Astrocyte of the spinal cord (primary cell): Measurements from ENCODE around the gene ARHGEF19.
"Not testable (repeated sequence)": the region's sequence is repeated elsewhere in the genome, so short reads cannot be mapped to it uniquely, and the experiment has no call there.

ENCODE experiments used
- DNase-seq: peaks from one replicate; pipeline ENCODE4 v3.0.0; 2011; ENCODE audit warnings: low read depth, low spot score
- H3K4me3 ChIP-seq: 2 replicates; pipeline ENCODE4 v1.5.1; 2011; ENCODE audit warnings: low read depth, mild to moderate bottlenecking, low read length, moderate library complexity
- in situ Hi-C: cut with HindIII; loops from 2 replicates; pipeline ENCODE4 v1.10.0; 2017; ENCODE audit warnings: low sequenced_read_pairs
- TF ChIP-seq, protein P1 (sequence below): IDR thresholded peaks from 2 replicates; pipeline ENCODE4 v1.5.1; 2012; ENCODE audit warnings: low read depth, mild to moderate bottlenecking, low read length, inconsistent platforms

ARHGEF19 gene

DNA sequence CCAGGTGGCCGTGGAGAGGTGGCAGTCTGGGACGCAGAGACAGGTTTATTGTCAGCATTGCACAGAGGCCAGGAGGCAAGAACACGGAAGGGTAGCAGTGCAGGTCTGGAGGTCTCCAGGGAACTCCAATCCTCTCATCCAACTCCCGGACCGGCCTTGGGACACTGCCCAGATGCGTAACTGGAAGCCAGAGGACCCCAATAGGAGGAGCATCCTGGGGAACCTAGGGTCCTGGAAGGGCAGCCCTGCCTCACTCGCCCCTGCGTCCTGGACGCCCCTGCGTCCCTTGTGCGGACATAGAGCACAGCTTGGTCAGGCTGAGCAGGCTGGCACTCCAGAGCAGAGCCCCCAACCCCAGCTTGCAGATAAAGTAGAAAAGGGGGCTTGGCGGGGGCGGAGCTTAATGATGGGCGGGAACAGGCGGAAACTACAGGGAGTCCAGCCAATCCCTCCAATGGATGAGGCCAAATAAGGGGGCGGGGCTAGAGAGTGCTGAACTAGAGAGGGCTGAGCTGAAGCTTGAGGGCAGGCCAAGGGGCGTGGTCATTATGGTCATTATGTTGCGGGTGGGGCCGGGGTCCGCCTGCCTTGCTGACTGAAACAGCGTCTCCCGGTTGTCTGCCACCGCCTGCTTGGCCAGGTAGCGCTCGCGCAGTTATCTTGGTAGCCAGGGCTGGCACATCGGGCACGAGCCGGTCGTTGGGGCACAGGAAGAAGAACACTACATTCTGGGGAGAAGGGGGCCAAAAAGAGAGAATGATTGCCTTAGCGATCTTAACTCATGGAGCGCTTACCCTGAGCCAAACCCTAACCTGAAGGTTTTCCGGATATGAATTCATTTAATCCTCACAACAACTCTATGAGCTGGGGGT is 3.7 kb upstream of the ARHGEF19 start:
- peak; percentile 88 for DNase-seq
- H3K4me3 ChIP-seq = peak overlapping the region; percentile 50
- TF ChIP-seq, protein P1, sequence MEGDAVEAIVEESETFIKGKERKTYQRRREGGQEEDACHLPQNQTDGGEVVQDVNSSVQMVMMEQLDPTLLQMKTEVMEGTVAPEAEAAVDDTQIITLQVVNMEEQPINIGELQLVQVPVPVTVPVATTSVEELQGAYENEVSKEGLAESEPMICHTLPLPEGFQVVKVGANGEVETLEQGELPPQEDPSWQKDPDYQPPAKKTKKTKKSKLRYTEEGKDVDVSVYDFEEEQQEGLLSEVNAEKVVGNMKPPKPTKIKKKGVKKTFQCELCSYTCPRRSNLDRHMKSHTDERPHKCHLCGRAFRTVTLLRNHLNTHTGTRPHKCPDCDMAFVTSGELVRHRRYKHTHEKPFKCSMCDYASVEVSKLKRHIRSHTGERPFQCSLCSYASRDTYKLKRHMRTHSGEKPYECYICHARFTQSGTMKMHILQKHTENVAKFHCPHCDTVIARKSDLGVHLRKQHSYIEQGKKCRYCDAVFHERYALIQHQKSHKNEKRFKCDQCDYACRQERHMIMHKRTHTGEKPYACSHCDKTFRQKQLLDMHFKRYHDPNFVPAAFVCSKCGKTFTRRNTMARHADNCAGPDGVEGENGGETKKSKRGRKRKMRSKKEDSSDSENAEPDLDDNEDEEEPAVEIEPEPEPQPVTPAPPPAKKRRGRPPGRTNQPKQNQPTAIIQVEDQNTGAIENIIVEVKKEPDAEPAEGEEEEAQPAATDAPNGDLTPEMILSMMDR = no peak
- in situ Hi-C loops = no loop called here

- H3K4me3 ChIP-seq, DNase-seq, in situ Hi-C loops: not testable (repeated sequence)
Observed at GRCh38 chr1:16215240-16215639, 2.8 kb upstream of the ARHGEF19 start.

GRCh38 chr1:16213544-16213943 is 1.1 kb upstream of the ARHGEF19 start:
- H3K4me3 ChIP-seq, in situ Hi-C loops, DNase-seq: not testable (repeated sequence)

DNA sequence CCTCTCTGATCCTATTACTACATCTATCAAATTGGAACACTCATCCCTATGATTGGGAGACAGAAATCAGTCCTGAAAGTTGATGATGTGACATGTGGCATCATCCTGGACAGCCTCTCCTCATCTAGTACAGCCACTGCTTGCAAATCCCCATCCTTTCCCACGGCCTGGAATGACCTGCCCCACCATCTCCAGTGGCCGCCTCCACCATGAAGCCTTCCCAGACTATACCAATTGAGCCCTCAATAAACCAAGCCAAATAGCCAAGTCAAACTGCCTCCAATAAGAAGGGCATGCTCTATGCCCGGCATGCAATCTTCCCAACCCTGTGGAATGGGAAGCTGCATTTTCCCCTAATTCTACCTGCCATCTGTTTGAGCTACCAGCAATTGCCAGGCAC is 561 bp upstream of the ARHGEF19 start:
- no peak overlapping the region for H3K4me3 ChIP-seq
- in situ Hi-C loops = no loop called here
- no peak for DNase-seq
- TF ChIP-seq, protein P1 = no peak

GRCh38 chr1:16211824-16212223 is 628 bp downstream of the ARHGEF19 start:
- DNase-seq = no peak
- in situ Hi-C loops = no loop called here
- H3K4me3 ChIP-seq = no peak overlapping the region
- TF ChIP-seq, protein P1 = no peak

DNA sequence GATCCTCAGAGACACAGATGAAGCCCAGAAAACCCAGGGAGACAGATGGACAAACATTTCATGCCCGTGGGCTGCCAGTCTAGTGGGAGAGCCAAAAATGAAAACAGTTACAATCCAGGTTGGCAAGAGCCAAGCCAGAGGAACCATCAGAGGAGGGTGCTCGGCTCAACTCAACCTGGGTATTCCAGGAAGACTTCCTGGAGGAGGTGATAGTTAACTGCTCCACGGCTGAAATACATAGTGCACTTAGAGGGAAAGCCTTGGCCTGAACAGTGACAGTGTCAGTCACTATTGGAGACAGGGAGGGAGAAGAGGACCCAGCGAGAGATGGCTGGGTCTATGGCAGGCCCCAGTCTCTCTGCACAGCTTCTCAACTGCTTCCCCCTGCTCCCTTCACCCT is 1.9 kb downstream of the ARHGEF19 start:
- in situ Hi-C loops = no loop called here
- TF ChIP-seq, protein P1 = no peak
- DNase-seq = no peak
- H3K4me3 ChIP-seq = no peak overlapping the region

DNA sequence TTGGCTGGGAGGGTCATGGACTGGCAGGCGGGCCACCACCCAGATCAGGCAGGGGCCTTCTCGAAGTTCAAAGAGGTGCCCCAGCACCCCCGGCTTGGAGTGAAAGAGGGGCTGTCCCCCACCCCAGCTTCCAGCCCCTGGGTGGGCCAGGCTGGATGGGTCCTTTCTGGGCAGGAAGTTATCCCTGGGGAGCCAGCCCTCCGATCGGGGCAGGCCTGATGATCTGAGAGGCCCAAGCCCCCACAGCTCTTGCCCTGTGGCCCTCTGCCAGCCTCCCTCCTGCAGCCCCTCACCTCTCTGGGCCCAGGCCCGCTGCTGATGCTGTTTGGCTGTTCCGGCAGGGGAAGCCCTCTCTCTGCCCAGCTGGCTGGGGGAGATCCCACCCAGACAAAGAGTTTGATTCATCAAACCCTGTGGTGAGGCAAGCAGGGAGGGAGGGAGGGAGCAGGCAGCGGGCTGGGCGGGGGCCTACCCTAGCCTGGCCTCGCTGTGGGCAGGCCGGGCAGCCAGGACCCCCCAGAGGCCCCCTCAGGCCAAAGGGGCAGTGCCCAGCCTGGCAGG is 2.5 kb downstream of the ARHGEF19 start:
- peak overlapping the region; percentile 22 for H3K4me3 ChIP-seq
- in situ Hi-C loops = no loop called here
- no peak for DNase-seq
- TF ChIP-seq, protein P1 = no peak
